SK-N-MC (cell line): ENCODE data around the gene TACC2.

Experiments used
- EZH2 ChIP-seq: fragments of 200-600 bp; sonication (generic); IDR thresholded peaks from one replicate; pipeline ENCODE4 v1.6.1; 2017; ENCODE audit warnings: antibody characterized with exemption
- FOXP2 ChIP-seq: optimal IDR thresholded peaks from 2 replicates; pipeline ENCODE3; 2011; ENCODE audit warnings: mild to moderate bottlenecking, moderate library complexity; ENCODE audit not compliant: insufficient read depth; ENCODE audit errors: extremely low read length, control extremely low read depth
- POLR2AphosphoS5 ChIP-seq: IDR thresholded peaks from 2 replicates; pipeline ENCODE4 v1.6.1; 2012; ENCODE audit warnings: mild to moderate bottlenecking, low read depth, low read length, borderline replicate concordance

- no peak for TF ChIP-seq EZH2
- TF ChIP-seq POLR2AphosphoS5, result no peak
- TF ChIP-seq FOXP2, result no peak
These were observed 63.7 kb downstream of the TACC2 start for GRCh38 chr10:122052701-122053100.
